Stimulated activated naive CD4-positive, alpha-beta T cell (primary cell): ENCODE results near the gene FAM181A.
A peak's percentile ranks its signal among the peaks of the same experiment; 100 is the strongest.

ENCODE experiments used
- DNase-seq, 6 experiments: peaks; one replicate each; lab custom pipeline; 2025; lab: John Stamatoyannopoulos, UW

FAM181A gene

DNA sequence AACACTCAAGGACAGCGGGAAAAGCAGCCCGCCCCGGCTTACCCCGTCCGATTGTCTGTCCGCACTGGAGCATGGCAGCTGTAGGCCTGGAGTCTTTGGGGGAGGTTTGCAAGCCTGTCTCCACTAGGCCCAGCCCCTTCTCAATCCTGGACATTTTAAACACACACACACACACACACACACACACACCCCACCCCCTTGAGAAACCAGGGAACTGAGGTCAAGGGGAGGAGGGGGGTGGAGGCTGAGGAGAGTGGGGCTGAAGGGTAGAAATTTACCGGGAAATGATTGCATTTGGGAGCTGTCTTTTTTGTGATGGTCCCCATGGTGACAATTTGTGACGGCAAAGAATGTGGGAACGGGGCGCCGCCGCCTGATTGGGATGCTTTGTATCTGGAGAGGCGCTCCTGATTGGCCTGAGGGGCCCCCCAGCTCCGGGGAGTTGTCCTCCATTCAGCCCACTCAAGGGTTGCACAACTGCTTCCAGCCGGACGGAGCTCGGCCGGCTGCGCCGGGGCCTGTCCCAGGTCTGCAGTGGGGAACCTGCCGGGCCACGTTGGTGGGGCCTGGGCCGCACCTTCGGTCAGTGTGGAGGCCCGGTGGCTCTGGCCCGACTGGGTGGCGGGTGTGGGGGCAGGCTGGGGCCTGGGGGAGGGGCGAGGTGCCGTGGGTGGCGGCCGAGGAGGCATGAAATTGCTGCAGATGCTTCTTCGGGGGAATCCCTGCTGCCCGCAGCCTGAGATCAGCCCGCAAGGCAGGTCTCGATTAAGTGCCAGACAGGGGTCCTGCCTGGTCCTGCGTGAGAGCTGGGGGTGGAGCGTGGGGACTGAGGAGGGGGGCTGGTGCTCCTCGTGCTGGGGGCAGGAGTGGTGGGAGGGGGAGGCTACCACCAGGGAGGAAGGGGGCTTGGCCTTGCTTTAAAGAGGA is at the start of gene FAM181A:
TSS of gene FAM181A (plus strand) at position 472 of the 927 bp plus-strand sequence. CDS start 942 bp downstream, outside the sequence.
- no peak for DNase-seq

GRCh38 chr14:93878212-93878611 is 48.9 kb upstream of the FAM181A start:
- DNase-seq = no peak

GRCh38 chr14:93878871-93879270 is 48.3 kb upstream of the FAM181A start:
- DNase-seq = no peak

- no peak for DNase-seq
These were observed 47.7 kb upstream of the FAM181A start for GRCh38 chr14:93879362-93879983.

- no peak for DNase-seq
These were observed 46.9 kb upstream of the FAM181A start for GRCh38 chr14:93880021-93880820.

GRCh38 chr14:93884950-93885349 is 42.2 kb upstream of the FAM181A start:
- no peak for DNase-seq

DNA sequence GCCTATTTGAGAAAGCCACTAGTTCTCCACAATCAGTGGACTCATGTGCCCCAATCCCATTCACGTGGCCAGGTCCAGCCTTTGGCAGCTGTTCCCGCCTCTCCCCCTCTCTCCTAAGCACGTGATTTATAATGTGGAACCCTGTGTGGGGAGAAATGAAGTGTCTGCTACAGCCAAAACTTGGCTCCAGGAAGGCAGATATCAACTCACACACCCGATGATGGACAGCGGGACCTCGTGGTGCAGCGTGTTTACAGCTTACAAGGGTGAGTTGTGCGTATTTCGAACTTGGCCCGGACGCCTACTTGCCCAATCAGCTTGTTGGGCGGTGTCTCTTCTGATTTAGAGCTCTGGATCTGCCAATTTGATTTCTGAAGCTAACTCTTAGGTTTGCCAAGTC is 38.1 kb upstream of the FAM181A start:
- no peak for DNase-seq

GRCh38 chr14:93889739-93890483 is 37.2 kb upstream of the FAM181A start:
- DNase-seq = no peak

- no peak for DNase-seq
These were observed 35.2 kb upstream of the FAM181A start for GRCh38 chr14:93891756-93892504.

DNA sequence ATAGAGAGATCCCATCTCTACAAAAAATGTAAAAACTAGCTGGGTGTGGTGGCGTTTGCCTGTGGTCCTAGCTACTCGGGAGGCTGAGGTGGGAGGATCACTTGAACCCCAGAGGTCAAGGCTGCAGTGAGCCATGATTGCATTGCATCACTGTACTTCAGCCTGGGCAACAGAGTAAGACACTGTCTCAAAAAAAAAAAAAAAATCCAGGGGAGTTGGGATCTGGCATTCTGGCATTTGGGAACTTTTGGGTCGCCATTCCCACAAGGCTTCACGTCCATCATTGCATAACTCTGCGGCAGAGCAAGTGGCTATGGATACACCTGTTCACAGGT is 34.7 kb upstream of the FAM181A start:
- no peak for DNase-seq

- peak; percentile 20 to 71 (median 41) for DNase-seq
These were observed 34.1 kb upstream of the FAM181A start for GRCh38 chr14:93892923-93893558.

DNA sequence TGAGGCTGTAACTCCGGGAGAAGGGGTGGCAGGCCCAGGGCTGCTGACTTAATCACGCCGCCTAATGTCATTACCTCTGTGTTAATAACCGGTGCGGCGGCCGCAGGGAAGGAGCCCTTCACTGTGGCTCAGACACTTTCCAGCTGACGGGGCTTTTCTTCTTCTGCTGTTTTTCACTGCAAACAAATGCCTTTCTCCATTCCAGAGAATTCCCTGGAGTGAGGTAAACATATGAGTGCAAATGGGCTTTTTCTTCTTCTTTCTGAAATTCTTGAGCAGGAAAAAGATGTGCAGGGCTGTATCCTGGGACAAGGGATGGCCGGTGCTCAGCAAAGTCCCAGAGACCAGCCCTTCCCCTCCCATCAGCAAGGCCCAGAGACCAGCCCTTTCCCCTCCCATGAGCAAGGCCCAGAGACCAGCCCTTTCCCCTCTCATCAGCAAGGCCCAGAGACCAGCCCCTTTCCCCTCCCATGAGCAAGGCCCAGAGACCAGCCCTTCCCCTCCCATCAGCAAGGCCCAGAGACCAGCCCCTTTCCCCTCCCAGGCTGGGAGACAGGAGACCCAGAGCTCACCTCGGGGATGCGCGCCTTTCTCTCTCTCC is 33.4 kb upstream of the FAM181A start:
- no peak for DNase-seq

GRCh38 chr14:93895023-93895604 is 32.0 kb upstream of the FAM181A start:
- DNase-seq = no peak

- no peak for DNase-seq
These were observed 29.7 kb upstream of the FAM181A start for GRCh38 chr14:93897476-93897845.

GRCh38 chr14:93898081-93898611 is 29.0 kb upstream of the FAM181A start:
- no peak for DNase-seq

GRCh38 chr14:93898731-93899130 is 28.4 kb upstream of the FAM181A start:
- DNase-seq = no peak

- no peak for DNase-seq
These were observed 25.3 kb upstream of the FAM181A start for GRCh38 chr14:93901813-93902212.

DNA sequence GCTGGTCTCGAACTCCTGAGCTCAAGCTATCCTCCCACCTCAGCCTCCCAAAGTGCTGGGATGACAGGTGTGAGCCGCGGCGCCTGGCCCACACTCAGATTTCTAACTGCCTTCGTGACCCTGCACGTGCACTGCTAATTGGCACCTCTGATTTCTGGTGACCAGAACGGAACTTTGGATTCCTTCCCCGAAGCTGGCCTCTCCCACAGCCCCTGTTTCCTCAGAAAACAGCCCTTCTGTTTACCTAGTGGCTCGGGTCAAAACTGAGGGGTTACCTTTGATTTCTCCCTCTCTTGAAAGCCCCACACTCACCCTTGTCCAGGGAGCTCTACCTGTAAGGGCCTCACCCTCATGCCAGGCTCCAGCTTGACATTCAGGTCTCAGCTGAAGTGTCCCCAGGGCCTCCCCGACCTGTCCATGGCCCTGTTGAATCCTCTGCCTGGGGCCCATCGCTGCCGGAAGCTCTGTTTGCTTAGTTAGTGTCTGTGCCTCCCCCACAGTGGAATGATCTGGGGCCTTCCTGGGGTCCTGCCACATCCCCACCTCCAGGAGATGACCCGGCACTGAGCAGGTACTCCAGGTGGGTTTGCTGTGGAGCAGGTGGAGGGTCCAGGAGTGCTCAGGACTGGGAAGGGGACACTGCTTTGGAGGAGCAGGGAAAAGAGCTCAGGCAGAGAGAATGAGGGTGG is 24.4 kb upstream of the FAM181A start:
- no peak for DNase-seq
